HG02588 (cell line): ENCODE data around the gene GRB2.
"Not testable (repeated sequence)": the region's sequence is repeated elsewhere in the genome, so short reads cannot be mapped to it uniquely, and the experiment has no call there.

Experiments
- ATAC-seq: cut with Tn5 transposase; IDR thresholded peaks from one replicate; pipeline ENCODE4 v1.9.1; 2021; ENCODE audit warnings: mild to moderate bottlenecking, moderate library complexity; ENCODE audit not compliant: unreplicated experiment

Gene GRB2

DNA sequence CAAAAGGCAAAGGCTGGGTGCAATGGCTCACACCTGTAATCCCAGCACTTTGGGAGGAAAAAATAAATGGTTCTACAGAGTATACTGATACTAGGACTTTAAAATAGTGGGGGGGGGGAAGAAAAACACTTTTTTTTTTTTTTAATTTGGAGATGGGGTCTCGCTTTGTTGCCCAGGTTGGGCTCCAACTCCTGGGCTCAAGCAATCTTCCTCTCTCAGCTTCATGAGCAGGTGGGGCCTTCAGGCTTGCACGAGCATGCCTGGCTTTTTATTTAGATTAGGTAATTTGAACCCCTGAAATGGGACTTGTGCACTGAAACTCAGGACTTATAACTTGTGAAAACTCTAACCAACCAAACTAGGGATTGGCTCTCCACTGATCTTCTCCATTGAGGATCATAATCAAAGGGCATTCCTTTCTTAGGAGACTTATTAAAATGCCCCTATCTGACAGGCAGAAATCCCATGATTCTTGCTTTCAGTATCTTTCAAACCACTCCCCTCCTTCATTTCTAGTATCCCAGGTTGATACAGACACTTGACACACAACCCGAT is 16.9 kb downstream of the GRB2 start:
- no peak for ATAC-seq

DNA sequence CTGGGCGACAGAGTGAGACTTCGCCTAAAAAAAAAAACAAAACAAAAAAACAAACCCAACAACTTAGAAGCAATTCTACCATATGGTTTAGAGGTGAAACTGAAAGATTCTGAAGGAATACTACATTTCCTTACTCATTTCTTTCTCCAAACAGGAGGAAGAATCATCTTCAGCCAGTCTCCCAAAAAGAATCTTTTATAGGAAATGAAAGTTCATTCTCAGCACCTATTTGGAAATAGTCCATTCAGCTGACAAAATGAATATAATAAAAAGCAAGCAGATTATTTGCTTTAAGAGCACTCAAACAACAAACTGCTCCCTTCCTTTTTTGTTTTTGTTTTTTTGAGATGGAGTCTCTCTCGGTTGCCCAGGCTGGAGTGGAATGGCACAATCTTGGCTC is 17.7 kb downstream of the GRB2 start:
- ATAC-seq, result no peak

DNA sequence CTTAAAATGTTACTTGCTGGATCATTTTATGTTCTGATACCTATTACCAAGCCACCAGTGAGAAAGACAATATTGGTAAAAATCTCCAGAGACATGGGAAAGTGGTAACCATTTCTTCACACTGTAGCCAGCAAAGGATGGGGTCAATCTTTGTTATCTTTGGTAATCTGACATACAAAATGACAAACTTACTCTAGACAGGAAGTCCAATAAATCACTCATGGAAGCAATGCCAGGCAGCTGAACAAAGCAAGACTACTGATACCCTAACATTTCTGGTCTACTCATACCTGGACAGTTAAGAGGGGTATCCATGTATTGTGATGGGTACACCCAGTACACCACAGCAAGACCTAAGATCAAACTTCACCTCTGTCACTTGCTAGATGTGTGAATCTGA is 19.0 kb downstream of the GRB2 start:
- ATAC-seq, result no peak

DNA sequence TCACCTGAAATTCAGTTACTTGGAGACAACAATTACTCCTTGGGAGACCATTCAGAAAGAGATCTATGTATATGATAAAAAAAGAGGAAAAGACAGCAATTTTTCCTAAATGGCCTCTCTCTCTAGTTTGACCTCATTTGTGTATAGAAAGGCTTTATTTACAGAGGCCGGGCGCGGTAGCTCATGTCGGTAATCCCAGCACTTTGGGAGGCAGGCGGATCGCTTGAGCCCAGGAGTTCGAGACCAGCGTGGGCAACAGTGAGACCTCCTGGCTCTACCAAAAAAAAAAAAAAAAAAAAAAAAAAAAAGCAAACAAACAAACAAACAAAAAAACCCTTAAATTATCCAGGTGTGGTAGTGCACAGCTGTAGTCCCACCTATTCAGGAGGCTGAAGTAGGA is 20.7 kb downstream of the GRB2 start:
- ATAC-seq, result no peak

DNA sequence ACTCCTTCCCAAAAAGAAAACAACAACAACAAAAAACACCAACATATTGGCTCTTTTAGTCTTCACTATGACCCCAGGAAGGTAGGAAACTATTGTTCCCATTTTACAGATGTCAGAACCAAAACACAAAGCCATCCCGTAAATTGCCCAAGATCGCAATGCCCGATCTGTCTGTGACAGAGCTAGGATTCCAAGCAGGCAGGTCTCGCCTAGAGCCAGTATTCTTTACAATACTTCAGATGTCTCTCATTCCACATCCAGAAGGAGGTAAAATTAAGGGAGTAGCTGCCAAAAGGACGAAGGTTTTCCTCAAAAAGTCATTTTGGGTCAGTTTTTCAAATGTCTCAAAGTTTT is 21.7 kb downstream of the GRB2 start:
- ATAC-seq, result no peak

DNA sequence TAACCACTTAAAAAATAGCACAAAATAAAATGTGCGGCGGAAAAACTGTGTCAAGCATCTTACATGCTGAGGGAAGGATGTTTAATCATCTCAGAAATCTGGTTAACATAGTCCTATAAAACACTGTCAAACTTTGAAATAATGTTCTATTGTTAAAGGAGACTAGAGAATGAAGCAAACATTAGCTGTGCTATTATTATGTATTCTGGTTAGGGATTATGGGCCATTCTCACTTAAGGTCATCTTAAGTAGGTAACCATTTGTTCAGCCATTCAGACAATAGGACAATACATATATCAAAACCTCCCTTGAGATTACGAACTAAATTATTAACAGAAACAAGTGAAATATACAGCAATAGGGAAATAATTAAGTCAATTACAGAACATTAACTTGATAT is 24.7 kb downstream of the GRB2 start:
- no peak for ATAC-seq

DNA sequence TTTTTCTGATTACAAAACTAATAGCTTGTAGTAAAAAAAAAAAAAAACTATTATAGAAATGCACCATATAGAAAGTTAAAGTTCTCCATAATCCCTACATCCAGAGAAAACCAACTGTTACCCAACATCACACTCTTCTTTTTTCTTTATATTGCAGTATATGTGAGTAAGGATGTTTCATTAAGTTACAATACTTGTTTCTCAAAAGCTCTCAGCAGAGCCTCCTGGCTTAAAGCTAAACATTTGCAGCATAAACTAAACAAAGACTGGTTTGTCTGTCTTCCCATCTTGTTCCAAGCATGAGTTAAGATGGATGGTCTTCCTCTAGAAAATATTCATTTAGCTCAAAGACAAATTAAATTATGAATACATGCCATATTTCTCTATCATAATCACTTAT is 25.2 kb downstream of the GRB2 start:
- no peak for ATAC-seq

DNA sequence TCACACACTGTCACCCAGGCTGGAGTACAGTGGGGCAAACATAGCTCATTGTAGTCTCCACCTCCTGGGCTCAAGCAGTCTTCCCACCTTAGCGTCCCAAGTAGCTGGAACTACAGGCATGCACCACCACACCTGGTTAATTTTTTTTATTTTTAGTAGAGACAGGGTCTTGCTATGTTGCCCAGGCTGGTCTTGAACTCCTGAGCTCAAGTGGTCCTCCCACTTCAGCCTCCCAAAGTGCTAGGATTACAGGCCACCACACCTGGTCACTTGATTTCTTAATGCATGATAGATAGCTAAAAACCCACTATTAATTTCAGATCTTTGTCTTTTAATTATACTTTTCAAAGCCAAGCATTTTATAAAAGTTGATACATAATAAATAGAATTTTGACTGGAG is 26.1 kb downstream of the GRB2 start:
- ATAC-seq, result not testable (repeated sequence)

DNA sequence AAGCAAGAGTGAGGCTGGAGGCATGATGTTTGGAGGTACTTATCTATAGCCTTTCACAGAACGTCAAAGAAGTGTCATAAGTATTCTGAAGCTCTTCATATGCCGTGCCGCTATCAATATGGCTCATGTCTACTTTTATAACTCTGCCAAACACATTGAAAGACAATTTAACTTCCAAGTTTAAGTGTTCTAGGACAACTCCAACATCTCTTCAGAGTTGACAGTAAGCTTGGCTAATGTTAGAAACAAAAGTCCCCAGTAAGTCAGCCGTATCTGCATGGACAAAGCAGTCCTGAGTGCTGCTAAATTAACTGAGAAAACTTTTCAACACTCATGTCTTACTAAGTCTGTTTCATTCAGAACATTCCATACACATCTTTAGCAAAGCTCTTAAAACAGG is 32.2 kb downstream of the GRB2 start:
- no peak for ATAC-seq

DNA sequence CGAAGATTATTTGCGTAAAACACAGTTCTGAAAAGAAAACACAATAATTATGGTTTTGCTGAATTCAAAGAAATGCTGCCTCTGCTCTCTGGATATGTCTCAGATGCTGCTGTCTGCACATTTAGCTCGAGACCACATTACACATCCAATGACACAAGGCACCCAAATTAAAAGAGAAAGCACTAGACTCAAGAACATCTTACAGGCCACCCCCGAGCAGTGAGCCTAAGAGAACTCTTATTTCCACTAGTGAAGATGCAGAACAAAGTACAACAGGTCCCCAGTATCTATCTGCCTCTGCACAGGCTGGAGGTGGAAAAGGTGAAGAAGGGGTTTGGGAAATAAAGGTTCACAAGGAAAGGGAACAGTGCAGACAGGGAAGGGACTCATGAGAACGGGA is 33.5 kb downstream of the GRB2 start:
- no peak for ATAC-seq

DNA sequence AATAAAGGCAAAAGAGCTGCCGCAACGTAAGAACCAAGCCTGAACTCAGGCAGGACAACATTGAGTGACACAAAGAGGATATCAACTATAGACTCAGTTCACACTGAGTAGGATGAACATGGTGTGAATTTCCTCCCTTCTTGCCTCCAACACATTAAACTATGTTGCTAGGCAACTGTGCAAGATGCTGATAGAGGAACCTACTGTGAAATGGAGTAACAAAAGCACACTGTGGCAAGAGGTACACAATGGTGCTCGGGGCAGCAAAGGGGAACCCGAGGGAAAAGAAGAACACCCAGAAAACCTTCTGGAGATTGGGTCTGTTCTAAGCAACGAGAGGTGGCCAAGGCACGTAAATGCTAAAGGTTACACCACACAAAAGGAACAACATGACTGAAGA is 34.1 kb downstream of the GRB2 start:
- ATAC-seq, result no peak

DNA sequence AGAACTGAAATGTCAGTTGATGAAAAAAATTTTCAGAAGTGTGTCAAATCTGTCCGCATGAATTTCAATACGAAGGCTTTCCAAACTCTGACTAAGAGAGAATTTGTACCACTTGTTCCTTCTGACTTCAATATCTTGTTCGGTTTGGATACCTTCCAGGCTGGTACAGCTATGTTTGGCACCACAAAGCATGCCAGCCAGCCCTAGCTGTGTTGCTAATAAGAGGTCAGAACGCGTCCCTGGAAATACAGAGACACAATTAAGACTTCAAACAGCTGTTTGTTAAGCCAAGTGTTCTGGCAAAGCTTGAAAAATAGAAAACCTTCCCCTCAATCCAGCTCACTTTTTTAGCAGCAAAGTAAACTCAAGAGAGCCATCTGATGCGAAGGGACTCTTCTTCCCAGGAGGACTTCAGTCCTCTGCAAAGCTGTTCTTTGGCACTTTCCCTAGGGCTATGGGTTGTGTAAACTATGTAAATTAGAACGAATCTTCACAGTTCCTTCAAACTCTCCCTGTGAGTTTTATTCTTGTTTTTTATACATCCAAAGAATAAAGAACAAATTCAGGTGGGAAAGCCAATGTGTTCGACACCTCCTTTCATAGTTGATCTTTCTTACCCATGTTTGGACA is 35.1 kb downstream of the GRB2 start:
- ATAC-seq, result no peak

DNA sequence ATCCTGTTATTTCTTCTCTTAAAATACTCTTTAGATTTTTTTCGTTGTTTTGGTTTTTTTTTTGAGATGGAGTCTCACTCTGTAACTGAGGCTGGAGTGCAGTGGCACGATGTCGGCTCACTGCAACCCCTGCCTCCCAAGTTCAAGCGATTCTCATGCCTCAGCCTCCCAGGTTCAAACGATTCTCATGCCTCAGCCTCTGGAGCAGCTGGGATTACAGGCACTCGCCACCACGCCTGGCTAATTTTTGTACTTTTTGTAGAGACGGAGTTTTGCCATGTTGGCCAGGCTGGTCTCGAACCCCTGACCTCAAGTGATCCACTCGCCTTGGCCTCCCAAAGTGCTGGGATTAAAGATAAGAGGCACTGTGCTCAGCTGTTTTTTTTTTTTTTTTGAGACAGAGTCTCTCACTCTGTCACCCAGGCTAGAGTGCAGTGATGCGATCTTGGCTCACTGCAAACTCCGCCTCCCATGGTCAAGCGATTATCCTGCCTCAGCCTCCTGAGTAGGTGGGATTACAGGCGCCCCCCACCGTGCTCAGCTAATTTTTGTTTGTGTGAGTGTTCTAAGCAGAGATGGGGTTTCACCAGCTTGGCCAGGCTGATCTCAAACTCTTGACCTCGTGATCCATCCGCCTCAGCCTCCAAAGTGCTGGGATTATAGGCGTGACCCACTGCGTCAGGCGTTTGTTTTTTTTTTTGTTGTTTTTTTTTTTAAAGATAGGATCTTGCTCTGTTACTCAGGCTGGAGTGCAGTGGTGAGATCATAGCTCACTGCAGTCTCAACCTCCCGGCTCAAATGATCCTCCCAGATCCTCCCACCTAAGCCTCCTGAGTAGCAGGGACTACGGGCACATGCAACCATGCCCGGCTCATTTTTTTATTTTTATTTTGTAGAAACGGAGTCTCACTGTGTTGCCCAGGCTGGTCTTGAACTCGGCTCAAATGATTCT is 37.4 kb downstream of the GRB2 start:
- ATAC-seq, result not testable (repeated sequence)

DNA sequence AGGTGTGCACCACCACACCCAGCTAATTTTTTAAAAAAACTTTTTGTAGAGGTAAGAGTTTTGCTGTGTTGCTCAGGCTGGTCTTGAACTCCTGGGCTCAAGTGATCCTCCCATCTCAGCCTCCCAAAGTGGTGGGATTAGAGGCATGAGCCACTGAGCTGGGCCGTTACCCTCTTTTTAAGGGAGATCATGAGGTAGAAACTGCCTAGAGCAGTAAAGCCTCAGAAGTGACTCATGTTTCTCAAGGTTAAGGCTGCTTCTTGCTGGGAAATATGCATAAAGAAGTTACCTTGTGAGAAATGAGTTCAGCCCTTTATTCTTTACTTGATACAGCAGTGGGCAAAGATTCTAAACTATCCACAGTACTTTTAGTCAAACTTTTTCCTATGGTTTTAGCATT is 38.2 kb downstream of the GRB2 start:
- ATAC-seq, result no peak

DNA sequence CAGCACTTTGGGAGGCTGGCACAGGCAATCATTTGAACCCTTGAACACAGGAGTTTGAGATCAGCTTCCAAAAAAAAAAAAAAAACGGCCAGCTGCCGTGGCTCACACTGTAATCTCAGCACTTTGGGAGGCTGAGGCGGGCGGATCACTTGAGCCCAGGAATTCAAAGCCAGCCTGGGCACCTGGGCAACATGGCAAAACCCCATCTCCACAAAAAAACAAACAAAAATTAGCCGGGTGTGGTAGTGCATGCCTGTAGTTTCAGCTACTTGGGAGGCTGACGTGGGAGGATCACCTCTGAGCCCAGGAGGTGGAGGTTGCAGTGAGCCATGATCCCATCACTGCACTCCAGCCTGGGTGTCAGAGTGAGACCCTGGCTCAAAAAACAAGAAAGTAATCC is 39.0 kb downstream of the GRB2 start:
- ATAC-seq, result no peak

DNA sequence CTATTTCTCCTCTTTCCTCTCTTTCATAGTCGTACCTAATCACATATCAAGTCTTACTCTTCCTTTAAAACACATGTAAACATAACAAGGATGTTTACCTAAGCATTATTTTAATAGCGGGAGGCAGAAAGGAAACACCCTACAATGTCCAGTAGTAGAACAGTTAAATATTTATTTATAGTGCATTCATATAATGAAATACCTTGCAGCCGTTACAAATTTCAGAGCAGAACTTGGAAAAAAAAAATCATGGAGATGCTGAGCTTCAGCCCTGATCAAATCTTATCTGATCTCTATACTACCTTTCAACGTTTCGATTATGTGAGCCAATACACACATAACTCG is 39.6 kb downstream of the GRB2 start:
- no peak for ATAC-seq

DNA sequence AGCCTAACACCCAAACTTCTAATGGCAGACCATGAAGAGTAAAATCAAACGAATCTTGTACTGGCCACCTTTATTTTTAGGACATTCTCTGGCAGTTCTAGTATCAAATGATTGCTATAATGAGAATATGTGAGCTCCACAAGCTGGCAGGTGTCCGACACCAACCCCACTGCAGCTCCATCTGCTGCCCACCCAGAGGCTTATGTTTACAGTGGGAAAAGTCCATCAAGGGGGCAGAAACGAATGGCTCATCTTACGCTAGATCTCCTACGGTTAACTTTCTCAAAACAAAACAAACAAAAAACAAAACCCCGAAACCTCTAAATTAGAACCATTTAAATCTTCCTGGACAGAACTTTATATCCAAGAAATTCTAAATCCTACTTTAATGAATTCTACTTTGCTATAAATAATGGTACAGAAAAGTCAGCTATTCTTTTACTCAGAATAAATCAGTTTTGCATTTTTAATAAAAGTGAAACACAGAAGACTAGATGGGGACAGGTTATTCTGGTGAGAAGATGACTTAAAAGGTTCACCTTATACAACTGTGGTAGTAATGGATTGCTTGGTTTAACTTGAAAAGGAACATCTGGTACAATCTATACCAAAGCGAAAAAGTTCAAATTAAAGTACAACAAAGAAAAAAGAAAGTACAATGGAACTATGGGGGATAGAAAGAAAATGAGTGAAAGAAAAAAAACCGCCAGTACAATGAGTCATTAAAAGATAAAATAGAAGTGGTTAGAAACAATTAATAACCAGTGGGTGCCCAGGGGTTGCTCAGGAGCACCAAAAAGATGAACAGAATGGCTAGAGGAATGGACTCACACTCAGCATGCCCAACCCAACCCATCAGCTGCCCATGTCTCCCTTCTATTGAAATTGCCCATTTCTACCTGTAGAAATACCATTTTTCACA is 40.2 kb downstream of the GRB2 start:
- ATAC-seq, result no peak

DNA sequence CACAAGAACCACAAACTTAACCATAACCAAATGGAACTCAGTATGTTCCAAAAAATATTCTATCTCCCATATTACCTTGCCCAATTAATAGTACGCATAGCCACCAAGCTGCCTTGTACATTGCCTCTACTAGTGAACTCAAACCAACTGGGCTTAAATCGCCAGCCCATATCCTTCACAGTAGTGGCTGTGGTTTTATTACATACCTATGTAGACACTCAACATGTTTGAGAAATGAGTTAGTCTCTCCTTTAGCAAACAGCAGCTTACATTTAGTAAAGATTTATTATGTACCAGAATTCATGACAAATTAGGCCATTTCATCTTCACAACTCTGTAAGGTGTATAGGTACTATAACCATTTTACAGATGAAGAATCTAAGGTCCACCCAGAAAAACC is 41.4 kb downstream of the GRB2 start:
- ATAC-seq, result no peak

DNA sequence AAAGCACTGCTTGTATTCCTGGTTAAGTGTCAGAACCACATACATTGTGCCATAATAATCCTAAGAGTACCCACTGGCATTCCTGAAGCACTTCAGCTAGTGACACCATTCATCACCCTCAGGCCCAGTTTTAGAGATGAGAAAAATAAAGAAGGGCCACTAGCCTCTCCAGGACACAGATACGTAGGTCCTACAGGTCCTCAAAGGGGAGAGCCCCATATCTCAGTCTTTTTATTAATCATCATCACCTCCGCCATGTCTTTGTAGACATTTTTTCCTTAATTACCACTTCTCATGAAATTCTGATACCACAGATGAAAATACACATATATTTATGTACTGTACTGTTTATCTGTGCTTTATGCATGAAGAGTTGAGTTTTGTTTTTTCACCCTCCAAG is 43.5 kb downstream of the GRB2 start:
- ATAC-seq, result no peak

DNA sequence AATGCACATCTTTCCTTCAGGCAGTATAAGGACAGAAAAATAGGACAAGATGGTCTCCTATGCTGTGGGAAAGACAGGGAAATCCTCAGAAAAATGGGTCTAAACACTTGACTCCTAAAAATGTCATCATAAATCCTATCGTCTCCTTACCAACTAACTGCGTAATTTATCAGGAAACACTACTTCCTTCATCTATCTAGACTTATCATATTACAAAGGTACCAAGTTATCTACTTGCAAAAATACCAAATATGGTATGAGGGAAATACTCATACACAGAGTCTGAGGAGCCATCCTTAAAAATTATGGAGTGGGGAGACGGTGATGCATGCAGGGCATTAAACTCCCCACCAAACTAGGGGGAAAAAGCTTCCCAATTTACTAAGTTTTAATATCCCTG is 44.1 kb downstream of the GRB2 start:
- no peak for ATAC-seq

DNA sequence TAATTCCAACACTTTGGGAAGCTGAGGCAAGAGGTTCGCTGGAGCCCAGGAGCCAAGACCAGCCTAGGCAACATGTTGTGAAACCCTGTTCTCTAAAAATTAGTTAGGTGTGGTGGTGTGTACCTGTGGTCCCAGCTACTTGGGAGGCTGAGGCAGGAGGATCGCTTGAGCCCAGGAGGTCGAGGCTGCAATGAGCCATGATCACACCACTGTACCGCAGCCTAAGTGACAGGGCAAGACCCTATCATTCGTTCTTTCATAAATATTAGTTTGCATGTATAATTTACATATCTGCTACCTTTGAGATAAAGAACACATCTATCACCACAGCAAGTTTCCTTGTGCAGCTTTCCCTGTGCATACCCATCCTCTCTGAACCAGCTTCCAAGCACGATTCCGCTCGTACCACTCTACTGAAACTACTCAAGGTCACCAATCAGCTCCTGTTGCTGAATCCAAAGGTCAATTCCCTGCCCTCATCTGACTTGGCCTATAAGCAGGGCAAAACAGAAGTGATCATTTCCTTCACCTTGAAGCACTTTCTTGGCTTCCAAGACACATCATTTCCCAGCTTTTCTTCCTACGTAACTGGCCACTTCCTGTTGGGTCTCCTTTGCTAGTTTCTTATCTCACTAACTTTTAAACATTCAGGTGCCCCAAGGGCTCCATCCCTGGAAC is 49.1 kb downstream of the GRB2 start:
- no peak for ATAC-seq
